Measurements from ENCODE around the gene COX6B2. TPM values are rescaled to one million over a fixed set of nuclear protein-coding genes. Genes with fewer than 3 reads are reported as not detected.

The COX6B2 gene
- total RNA-seq, 2 donors from 2014 or later, result 10.2 TPM; not detected in 1

DNA sequence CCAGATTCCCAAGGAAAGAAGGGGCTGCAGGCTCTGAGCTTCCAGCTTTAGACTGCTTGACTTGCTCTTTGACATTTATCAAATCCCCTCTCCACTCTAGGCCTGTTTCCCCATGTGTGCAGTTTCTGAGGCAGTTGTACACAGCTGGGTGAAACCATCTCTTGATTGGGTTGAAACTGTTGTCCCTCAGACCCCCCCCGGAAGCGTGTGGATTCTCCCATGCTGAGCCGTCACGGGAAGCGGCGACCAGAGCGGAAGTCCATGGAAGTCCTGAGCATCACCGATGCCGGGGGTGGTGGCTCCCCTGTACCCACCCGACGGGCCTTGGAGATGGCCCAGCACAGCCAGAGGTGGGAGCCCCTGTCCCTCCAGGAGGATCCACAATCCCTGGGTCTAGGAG is 51.0 kb downstream of the COX6B2 start:
- no peak for DNase-seq (ENCODE audit: low spot score)
- WGBS, result 95% methylated on average over 10 of the region's 11 CpGs
- H3K36me3 ChIP-seq, result no peaks in the 10 kb centered on the region
- H3K9me3 ChIP-seq, result no peaks in the 10 kb centered on the region
- H3K27ac ChIP-seq, result no peak overlapping the region
- H3K27me3 ChIP-seq (replicated peaks; ENCODE audit: insufficient read depth), result no peaks in the 10 kb centered on the region
- H3K4me1 ChIP-seq (replicated peaks), result no peaks in the 10 kb centered on the region
- no peak overlapping the region for H3K4me3 ChIP-seq
- intact Hi-C loops (cut with DNase I), result loop anchor here (5.0 kb wide), 2 partner anchors 39 to 84 kb away; partner anchors contain the start of gene RPL28
- TF ChIP-seq POLR2AphosphoS5 (IDR thresholded peaks at IDR 0.05), result no peak
- TF ChIP-seq POLR2A (IDR thresholded peaks at IDR 0.05), result no peak
- TF ChIP-seq, protein P1, sequence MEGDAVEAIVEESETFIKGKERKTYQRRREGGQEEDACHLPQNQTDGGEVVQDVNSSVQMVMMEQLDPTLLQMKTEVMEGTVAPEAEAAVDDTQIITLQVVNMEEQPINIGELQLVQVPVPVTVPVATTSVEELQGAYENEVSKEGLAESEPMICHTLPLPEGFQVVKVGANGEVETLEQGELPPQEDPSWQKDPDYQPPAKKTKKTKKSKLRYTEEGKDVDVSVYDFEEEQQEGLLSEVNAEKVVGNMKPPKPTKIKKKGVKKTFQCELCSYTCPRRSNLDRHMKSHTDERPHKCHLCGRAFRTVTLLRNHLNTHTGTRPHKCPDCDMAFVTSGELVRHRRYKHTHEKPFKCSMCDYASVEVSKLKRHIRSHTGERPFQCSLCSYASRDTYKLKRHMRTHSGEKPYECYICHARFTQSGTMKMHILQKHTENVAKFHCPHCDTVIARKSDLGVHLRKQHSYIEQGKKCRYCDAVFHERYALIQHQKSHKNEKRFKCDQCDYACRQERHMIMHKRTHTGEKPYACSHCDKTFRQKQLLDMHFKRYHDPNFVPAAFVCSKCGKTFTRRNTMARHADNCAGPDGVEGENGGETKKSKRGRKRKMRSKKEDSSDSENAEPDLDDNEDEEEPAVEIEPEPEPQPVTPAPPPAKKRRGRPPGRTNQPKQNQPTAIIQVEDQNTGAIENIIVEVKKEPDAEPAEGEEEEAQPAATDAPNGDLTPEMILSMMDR (IDR thresholded peaks at IDR 0.05), result no peak

DNA sequence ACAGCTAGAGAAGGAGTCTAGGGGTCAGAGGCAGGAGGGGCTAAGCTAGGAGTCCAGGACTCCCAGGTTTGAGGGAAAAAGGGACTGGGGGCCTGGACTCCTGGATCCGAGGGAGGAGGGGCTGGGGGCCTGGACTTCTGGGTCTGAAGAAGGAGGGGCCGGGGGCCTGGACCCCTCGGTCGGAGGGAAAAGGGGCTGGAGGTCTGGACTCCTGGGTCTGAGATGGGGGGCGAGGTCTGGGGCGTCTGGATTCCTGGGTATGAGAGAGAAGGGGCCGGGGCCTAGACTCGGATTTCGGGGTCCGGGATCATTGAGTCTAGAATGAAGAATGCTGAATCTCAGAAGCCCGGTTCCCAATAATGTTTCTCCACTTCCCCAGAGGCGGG is 52.2 kb downstream of the COX6B2 start:
- DNase-seq (ENCODE audit: low spot score), result no peak
- Histone ChIP-seq H3K9me3 (no peaks in the 10 kb centered on the region), H3K4me1 (replicated peaks) (no peaks in the 10 kb centered on the region), H3K36me3 (no peaks in the 10 kb centered on the region), H3K27me3 (replicated peaks; ENCODE audit: insufficient read depth) (no peaks in the 10 kb centered on the region), H3K4me3 (no peak overlapping the region), H3K27ac (no peak overlapping the region)
- TF ChIP-seq POLR2AphosphoS5 (IDR thresholded peaks at IDR 0.05), result no peak
- TF ChIP-seq, protein P1 (IDR thresholded peaks at IDR 0.05), result no peak
- WGBS, result 84% methylated on average over 12 of the region's 12 CpGs
- intact Hi-C loops (cut with DNase I), result loop anchor here (5.0 kb wide), 2 partner anchors 40 to 85 kb away; partner anchors contain the start of gene RPL28

DNA sequence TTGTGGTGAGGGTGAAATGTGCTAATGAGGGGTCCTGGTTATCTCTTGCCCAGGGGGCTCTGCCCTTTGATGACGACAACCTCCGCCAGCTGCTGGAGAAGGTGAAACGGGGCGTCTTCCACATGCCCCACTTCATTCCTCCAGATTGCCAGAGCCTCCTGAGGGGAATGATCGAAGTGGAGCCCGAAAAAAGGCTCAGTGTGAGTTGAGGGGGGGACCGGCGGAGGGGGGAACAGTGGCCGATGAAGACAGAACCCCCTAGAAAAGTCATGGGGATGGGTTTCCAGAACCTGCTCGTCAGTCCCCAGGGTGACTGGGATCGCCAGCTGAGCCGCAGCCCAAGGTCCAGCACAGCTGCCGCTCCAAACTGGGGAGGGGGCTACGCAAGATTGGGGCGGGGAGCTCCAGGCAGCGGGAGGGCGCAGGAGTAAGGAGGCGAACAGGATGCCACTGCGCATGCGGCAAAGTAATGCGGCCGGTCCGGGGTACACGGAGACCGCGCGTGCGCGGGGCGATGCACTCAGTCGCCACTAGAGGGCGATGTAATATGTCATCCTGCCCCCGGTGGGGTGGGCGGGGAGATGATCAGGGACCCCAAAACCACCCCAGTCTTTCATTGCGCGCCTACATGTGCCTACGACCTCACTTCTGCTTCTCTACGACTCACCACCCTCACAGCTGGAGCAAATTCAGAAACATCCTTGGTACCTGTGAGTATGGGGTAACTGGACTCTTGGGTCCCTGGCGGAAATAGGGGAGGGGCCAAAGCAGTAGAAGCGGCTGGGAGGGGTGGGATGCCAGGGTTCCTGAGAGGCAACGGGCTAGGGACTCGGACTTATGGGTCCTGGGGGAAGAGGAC is 52.8 kb downstream of the COX6B2 start:
- no peaks in the 10 kb centered on the region for H3K27me3 ChIP-seq (replicated peaks; ENCODE audit: insufficient read depth)
- WGBS, result 14% methylated on average over 42 of the region's 42 CpGs
- intact Hi-C loops (cut with DNase I), result loop anchor here (5.0 kb wide), 2 partner anchors 41 to 86 kb away; partner anchors contain the start of gene RPL28
- no peaks in the 10 kb centered on the region for H3K36me3 ChIP-seq
- peak overlapping the region in 1 of 2 donors; percentile 25 for H3K4me3 ChIP-seq
- no peaks in the 10 kb centered on the region for H3K9me3 ChIP-seq
- H3K27ac ChIP-seq, result no peak overlapping the region
- TF ChIP-seq POLR2AphosphoS5 (IDR thresholded peaks at IDR 0.05) (peak; percentile 88), POLR2A (IDR thresholded peaks at IDR 0.05) (peak; percentile 13)
- TF ChIP-seq, protein P1 (IDR thresholded peaks at IDR 0.05), result peak; percentile 95 to 99 (median 98)
- H3K4me1 ChIP-seq (replicated peaks), result no peaks in the 10 kb centered on the region
- peak; percentile 78 for DNase-seq (ENCODE audit: low spot score)

DNA sequence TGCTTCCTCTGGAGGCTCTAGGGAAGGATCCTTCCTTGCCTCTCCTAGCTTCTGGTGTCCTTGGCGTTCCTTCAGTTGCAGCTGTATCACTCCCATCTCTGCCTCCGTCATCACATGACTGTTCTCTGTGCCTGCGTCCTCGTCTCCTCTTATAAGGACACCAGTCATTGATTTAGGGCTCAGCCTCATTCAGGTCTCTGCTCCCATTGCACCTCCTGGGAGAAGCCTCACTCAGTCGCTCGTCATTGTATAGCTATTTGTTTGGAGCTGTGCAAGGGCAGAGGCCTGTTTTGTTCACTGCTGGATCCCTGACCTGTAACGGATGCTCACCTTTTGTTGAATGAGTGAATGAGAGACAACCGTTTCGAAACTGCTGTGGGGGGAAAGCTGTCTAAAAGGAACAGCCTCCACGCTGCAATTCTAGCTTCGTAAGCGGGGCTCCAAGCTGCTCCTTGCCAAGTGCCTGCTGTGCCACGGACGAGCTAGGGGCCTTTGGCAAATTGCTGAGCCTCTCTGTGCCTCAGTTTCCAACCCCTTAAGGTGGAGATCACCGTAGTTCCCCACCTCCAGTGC is 53.5 kb downstream of the COX6B2 start:
- TF ChIP-seq, protein P1 (IDR thresholded peaks at IDR 0.05), result no peak
- TF ChIP-seq POLR2A (IDR thresholded peaks at IDR 0.05) (no peak), POLR2AphosphoS5 (IDR thresholded peaks at IDR 0.05) (no peak)
- H3K9me3 ChIP-seq, result no peaks in the 10 kb centered on the region
- 73% methylated on average over 15 of the region's 15 CpGs for WGBS
- H3K36me3 ChIP-seq, result no peaks in the 10 kb centered on the region
- intact Hi-C loops (cut with DNase I), result loop anchor here (5.0 kb wide), 2 partner anchors 41 to 86 kb away; partner anchors contain the start of gene RPL28
- no peaks in the 10 kb centered on the region for H3K4me1 ChIP-seq (replicated peaks)
- no peaks in the 10 kb centered on the region for H3K27me3 ChIP-seq (replicated peaks; ENCODE audit: insufficient read depth)
- H3K27ac ChIP-seq, result no peak overlapping the region
- H3K4me3 ChIP-seq, result no peak overlapping the region
- no peak for DNase-seq (ENCODE audit: low spot score)

Measured in prostate gland (tissue), 2 donors.